ENCODE results near the gene IRF8.
A peak's percentile ranks its signal among the peaks of the same experiment; 100 is the strongest.

Gene IRF8

GRCh38 chr16:85947230-85948137 lies 48.5 kb downstream of the IRF8 start:
- Histone ChIP-seq H3K79me2 (ENCODE audit: low read length) (no peaks in the 10 kb centered on the region), H3K9ac (ENCODE audit: low read length) (peak overlapping the region; percentile 88), H4K20me1 (ENCODE audit: insufficient read depth, low read length) (no peaks in the 10 kb centered on the region), H3K4me2 (ENCODE audit: low read length) (peak overlapping the region; percentile 91), H3K4me3 (ENCODE audit: low read length) (peak overlapping the region; percentile 67), H3K4me1 (ENCODE audit: low read length) (peaks cover 78% of the 10 kb centered on the region), H2AFZ (ENCODE audit: low read depth, low read length) (no peak overlapping the region), H3K27me3 (ENCODE audit: low read depth, low read length) (peaks cover 6% of the 10 kb centered on the region; the same call in 1 of the 2 replicates), H3K36me3 (replicated peaks; ENCODE audit: low read depth, low read length) (no peaks in the 10 kb centered on the region), H3K9me3 (ENCODE audit: insufficient read depth, low read length) (no peaks in the 10 kb centered on the region), H3K27ac (ENCODE audit: low read length) (peak overlapping the region; percentile 95)
- TF ChIP-seq EZH2phosphoT487 (IDR thresholded peaks at IDR 0.05; ENCODE audit: low read depth) (no peak), CTCF (IDR thresholded peaks at IDR 0.05; ENCODE audit: low read depth, low read length) (no peak)

- TF ChIP-seq CTCF (IDR thresholded peaks at IDR 0.05; ENCODE audit: low read depth, low read length) (no peak), EZH2phosphoT487 (IDR thresholded peaks at IDR 0.05; ENCODE audit: low read depth) (no peak)
- H3K36me3 ChIP-seq (replicated peaks; ENCODE audit: low read depth, low read length), result no peaks in the 10 kb centered on the region
- H3K4me2 ChIP-seq (ENCODE audit: low read length), result peak overlapping the region; percentile 91
- peak overlapping the region; percentile 95 for H3K27ac ChIP-seq (ENCODE audit: low read length)
- peaks cover 6% of the 10 kb centered on the region; the same call in 1 of the 2 replicates for H3K27me3 ChIP-seq (ENCODE audit: low read depth, low read length)
- H4K20me1 ChIP-seq (ENCODE audit: insufficient read depth, low read length), result no peaks in the 10 kb centered on the region
- H3K9me3 ChIP-seq (ENCODE audit: insufficient read depth, low read length), result no peaks in the 10 kb centered on the region
- no peak overlapping the region for H2AFZ ChIP-seq (ENCODE audit: low read depth, low read length)
- peaks cover 80% of the 10 kb centered on the region for H3K4me1 ChIP-seq (ENCODE audit: low read length)
- no peaks in the 10 kb centered on the region for H3K79me2 ChIP-seq (ENCODE audit: low read length)
- H3K9ac ChIP-seq (ENCODE audit: low read length), result peak overlapping the region; percentile 88
- peak overlapping the region; percentile 67 for H3K4me3 ChIP-seq (ENCODE audit: low read length)
Observed at GRCh38 chr16:85948138-85948509, 49.2 kb downstream of the IRF8 start.

- H3K36me3 ChIP-seq (replicated peaks; ENCODE audit: low read depth, low read length), result no peaks in the 10 kb centered on the region
- no peak for TF ChIP-seq CTCF (IDR thresholded peaks at IDR 0.05; ENCODE audit: low read depth, low read length)
- no peak for TF ChIP-seq EZH2phosphoT487 (IDR thresholded peaks at IDR 0.05; ENCODE audit: low read depth)
- H3K9ac ChIP-seq (ENCODE audit: low read length), result peak overlapping the region; percentile 88
- H3K79me2 ChIP-seq (ENCODE audit: low read length), result no peaks in the 10 kb centered on the region
- peaks cover 6% of the 10 kb centered on the region; the same call in 1 of the 2 replicates for H3K27me3 ChIP-seq (ENCODE audit: low read depth, low read length)
- H3K27ac ChIP-seq (ENCODE audit: low read length), result peak overlapping the region; percentile 95
- H3K4me3 ChIP-seq (ENCODE audit: low read length), result peak overlapping the region; percentile 67
- H3K4me1 ChIP-seq (ENCODE audit: low read length), result peaks cover 80% of the 10 kb centered on the region
- peak overlapping the region; percentile 91 for H3K4me2 ChIP-seq (ENCODE audit: low read length)
- H2AFZ ChIP-seq (ENCODE audit: low read depth, low read length), result no peak overlapping the region
- no peaks in the 10 kb centered on the region for H4K20me1 ChIP-seq (ENCODE audit: insufficient read depth, low read length)
- no peaks in the 10 kb centered on the region for H3K9me3 ChIP-seq (ENCODE audit: insufficient read depth, low read length)
Observed at GRCh38 chr16:85948616-85949265, 49.8 kb downstream of the IRF8 start.

Data from OCI-LY3 (cell line).